ENCODE results near the gene SOCS6. TPM values are rescaled to one million over a fixed set of nuclear protein-coding genes. Genes with fewer than 3 reads are reported as not detected.
A peak's percentile ranks its signal among the peaks of the same experiment; 100 is the strongest.
"Not testable (repeated sequence)": the region's sequence is repeated elsewhere in the genome, so short reads cannot be mapped to it uniquely, and the experiment has no call there.

Gene SOCS6
- polyA plus RNA-seq, 4 donors: 10.3 to 42.6 (median 13.2) TPM

DNA sequence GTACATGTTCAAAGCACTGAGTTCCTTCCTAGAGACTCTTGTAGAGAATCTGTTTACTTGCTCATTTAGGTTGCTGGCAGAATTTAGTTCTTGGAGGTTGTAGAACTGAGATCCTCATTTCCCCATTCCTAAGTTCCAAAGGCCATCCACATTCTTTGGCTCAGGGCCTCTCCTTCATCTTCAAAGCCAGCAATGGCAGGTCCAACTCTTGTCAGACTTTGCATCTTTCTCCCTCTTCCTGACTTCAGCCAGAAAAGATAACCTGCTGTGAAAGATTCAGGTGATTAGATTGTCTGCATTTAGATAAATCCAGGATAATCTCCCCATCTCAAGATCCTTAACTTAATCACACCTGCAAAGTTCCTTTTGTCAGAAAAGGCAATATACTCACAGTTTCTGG is 51.1 kb downstream of the SOCS6 start:
- H3K4me1 ChIP-seq (ENCODE audit: control insufficient read depth in 3 of 3, insufficient read depth in 2 of 3, low read depth in 1 of 3, low read length in 2 of 3): no peaks in the 10 kb centered on the region
- H3K36me3 ChIP-seq (ENCODE audit: control insufficient read depth in 3 of 3, insufficient read depth in 2 of 3, low read depth in 1 of 3, low read length in 3 of 3): peaks cover 0 to 6% (median 2%) of the 10 kb centered on the region in 3 donors
- DNase-seq: peak in 1 of 2 donors; percentile 53
- FAIRE-seq: no peak
- H3K27me3 ChIP-seq (ENCODE audit: control insufficient read depth in 3 of 3, insufficient read depth in 3 of 3, low read length in 3 of 3): no peaks in the 10 kb centered on the region
- no peak overlapping the region for H3K4me3 ChIP-seq (ENCODE audit: low read depth in 1 of 3, low read length in 3 of 3)
- peaks cover 0 to 11% of the 10 kb centered on the region in 2 donors for H3K9me3 ChIP-seq (ENCODE audit: control insufficient read depth in 2 of 2, insufficient read depth in 1 of 2, low read depth in 1 of 2, low read length in 1 of 2)
- no peak overlapping the region for H3K27ac ChIP-seq (ENCODE audit: low read depth in 1 of 3, low read length in 2 of 3)

DNA sequence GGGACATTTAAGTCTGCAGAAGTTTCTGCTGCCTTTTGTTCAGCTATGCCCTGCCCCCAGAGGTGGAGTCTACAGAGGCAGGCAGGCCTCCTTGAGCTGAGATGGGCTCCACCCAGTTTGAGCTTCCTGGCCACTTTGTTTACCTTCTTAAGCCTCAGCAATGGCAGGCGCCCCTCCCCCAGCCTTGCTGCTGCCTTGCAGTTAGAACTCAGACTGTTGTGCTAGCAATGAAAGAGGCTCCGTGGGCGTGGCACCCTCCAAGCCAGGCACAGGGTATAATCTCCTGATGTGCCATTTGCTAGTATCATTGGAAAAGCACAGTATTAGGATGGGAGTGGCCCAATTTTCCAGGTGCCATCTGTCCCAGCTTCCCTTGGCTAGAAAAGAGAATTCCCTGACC is 59.6 kb downstream of the SOCS6 start:
- not testable (repeated sequence) for H3K4me1 ChIP-seq (ENCODE audit: control insufficient read depth in 3 of 3, insufficient read depth in 2 of 3, low read depth in 1 of 3, low read length in 2 of 3); H3K27me3 ChIP-seq (ENCODE audit: control insufficient read depth in 3 of 3, insufficient read depth in 3 of 3, low read length in 3 of 3); H3K27ac ChIP-seq (ENCODE audit: low read depth in 1 of 3, low read length in 2 of 3); FAIRE-seq; H3K9me3 ChIP-seq (ENCODE audit: control insufficient read depth in 2 of 2, insufficient read depth in 1 of 2, low read depth in 1 of 2, low read length in 1 of 2); H3K4me3 ChIP-seq (ENCODE audit: low read depth in 1 of 3, low read length in 3 of 3)
- WGBS, 3 donors: 80 to 90% (median 80%) methylated on average over 3 of the region's 3 CpGs
- peak in 1 of 2 donors; percentile 43 for DNase-seq
- H3K36me3 ChIP-seq (ENCODE audit: control insufficient read depth in 3 of 3, insufficient read depth in 2 of 3, low read depth in 1 of 3, low read length in 3 of 3): peaks cover 2 to 20% (median 6%) of the 10 kb centered on the region in 3 donors

DNA sequence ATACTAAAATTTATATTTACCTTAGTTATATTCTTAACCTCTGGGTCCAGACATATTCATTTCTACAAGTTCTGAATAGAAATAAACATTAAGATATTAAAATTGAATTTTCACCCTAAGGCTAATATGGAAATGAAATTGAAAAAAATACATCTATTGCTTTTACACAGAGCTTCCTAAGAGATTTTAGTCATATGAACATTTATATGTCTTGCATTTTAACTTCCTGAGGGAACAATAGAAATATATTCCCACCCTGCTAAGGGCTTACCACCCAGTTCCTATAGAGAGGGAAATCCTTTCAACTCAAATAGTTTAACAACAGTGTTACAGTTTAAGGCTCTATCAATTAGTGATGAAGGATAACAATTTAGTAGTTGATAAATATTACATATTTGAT is 60.5 kb downstream of the SOCS6 start:
- Histone ChIP-seq H3K4me3 (ENCODE audit: low read depth in 1 of 3, low read length in 3 of 3) (no peak overlapping the region), H3K27me3 (ENCODE audit: control insufficient read depth in 3 of 3, insufficient read depth in 3 of 3, low read length in 3 of 3) (no peaks in the 10 kb centered on the region), H3K36me3 (ENCODE audit: control insufficient read depth in 3 of 3, insufficient read depth in 2 of 3, low read depth in 1 of 3, low read length in 3 of 3) (peaks cover 2 to 20% (median 6%) of the 10 kb centered on the region in 3 donors), H3K9me3 (ENCODE audit: control insufficient read depth in 2 of 2, insufficient read depth in 1 of 2, low read depth in 1 of 2, low read length in 1 of 2) (peaks cover 0 to 6% of the 10 kb centered on the region in 2 donors), H3K27ac (ENCODE audit: low read depth in 1 of 3, low read length in 2 of 3) (no peak overlapping the region), H3K4me1 (ENCODE audit: control insufficient read depth in 3 of 3, insufficient read depth in 2 of 3, low read depth in 1 of 3, low read length in 2 of 3) (no peaks in the 10 kb centered on the region)
- no peak for FAIRE-seq
- DNase-seq: no peak

DNA sequence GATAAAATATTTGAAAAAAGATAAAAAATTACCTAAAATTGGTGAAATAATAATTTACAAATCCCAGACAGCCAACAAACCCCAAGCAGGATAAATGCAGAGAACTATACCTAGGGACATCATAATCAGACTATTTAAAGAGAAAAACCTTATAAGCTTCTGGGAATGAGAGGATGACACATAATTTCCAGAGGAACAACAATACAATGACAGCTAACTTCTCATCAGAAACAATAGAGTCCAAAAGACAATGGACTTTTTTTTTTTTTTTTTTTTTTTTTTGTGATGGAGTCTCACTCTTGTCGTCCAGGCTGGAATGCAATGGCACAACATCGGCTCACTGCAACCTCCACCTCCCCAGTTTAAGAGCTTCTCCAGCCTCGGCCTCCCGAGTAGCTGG is 65.2 kb downstream of the SOCS6 start:
- DNase-seq: no peak
- Histone ChIP-seq H3K36me3 (ENCODE audit: control insufficient read depth in 3 of 3, insufficient read depth in 2 of 3, low read depth in 1 of 3, low read length in 3 of 3) (peaks cover 2 to 12% (median 6%) of the 10 kb centered on the region in 3 donors), H3K27ac (ENCODE audit: low read depth in 1 of 3, low read length in 2 of 3) (no peak overlapping the region), H3K9me3 (ENCODE audit: control insufficient read depth in 2 of 2, insufficient read depth in 1 of 2, low read depth in 1 of 2, low read length in 1 of 2) (peaks cover 0 to 5% of the 10 kb centered on the region in 2 donors), H3K4me1 (ENCODE audit: control insufficient read depth in 3 of 3, insufficient read depth in 2 of 3, low read depth in 1 of 3, low read length in 2 of 3) (no peaks in the 10 kb centered on the region), H3K27me3 (ENCODE audit: control insufficient read depth in 3 of 3, insufficient read depth in 3 of 3, low read length in 3 of 3) (no peaks in the 10 kb centered on the region), H3K4me3 (ENCODE audit: low read depth in 1 of 3, low read length in 3 of 3) (no peak overlapping the region)
- 88 to 94% (median 94%) methylated on average over 4 of the region's 4 CpGs for WGBS, 3 donors
- FAIRE-seq: no peak

DNA sequence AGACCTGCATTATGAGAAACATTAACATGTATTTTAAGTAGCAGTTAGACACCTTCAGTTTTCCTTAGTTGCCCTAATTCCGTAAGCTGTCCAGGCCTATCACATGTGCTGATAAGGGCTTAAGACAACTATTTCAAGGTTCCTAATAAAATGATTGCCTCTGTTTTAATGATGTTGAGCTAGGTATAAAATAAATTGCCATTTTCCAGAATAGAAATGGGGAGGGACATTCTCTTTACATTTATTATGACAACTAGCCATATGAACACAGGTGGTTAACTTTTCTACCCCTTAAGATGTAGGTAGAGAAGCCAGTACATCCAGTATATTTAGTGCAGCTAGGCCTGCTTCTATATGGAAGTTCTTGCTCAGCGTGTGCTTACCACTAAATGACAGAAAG is 65.9 kb downstream of the SOCS6 start:
- no peak for DNase-seq
- Histone ChIP-seq H3K27ac (ENCODE audit: low read depth in 1 of 3, low read length in 2 of 3) (no peak overlapping the region), H3K4me3 (ENCODE audit: low read depth in 1 of 3, low read length in 3 of 3) (no peak overlapping the region), H3K36me3 (ENCODE audit: control insufficient read depth in 3 of 3, insufficient read depth in 2 of 3, low read depth in 1 of 3, low read length in 3 of 3) (peaks cover 2 to 12% (median 6%) of the 10 kb centered on the region in 3 donors), H3K4me1 (ENCODE audit: control insufficient read depth in 3 of 3, insufficient read depth in 2 of 3, low read depth in 1 of 3, low read length in 2 of 3) (no peaks in the 10 kb centered on the region), H3K9me3 (ENCODE audit: control insufficient read depth in 2 of 2, insufficient read depth in 1 of 2, low read depth in 1 of 2, low read length in 1 of 2) (peaks cover 0 to 5% of the 10 kb centered on the region in 2 donors), H3K27me3 (ENCODE audit: control insufficient read depth in 3 of 3, insufficient read depth in 3 of 3, low read length in 3 of 3) (no peaks in the 10 kb centered on the region)
- FAIRE-seq: no peak
- WGBS, 3 donors: 92 to 95% (median 95%) methylated on average over 2 of the region's 2 CpGs

DNA sequence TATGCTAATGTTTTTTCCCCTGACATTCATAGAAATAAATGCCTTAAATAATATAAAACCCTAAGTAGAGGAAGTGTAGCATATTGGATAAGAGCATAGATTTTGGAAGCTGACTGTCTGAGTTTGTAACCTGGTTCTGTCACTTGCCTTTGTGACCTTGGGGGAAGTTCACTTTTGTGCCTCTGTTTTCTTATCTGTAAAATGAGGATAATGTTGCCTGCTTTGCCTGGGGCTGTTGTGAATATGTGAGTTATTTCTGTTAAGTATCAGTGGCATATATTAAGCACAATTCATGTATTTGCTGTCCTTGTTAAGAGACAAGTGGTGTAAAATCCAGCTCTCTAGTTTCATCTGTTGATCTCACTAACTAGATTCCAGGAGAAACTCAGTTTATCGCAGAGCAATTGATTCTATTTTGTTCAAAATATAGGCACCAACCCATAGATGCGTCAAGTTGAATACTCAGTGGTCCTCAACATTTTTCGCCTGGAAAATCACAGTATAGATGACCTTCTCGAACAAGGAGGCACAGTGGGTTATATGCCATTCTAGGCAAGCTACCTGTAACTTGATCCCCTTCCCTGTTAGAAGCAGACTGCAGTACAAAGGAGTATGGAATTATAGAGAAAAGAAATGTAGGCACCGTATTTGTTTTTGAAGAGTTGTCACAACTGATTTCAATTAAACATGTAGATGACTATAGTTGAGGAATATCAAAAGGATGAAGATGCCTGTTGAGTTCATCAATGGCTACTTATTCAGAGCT is 67.0 kb downstream of the SOCS6 start:
- Histone ChIP-seq H3K4me3 (ENCODE audit: low read depth in 1 of 3, low read length in 3 of 3) (no peak overlapping the region), H3K27me3 (ENCODE audit: control insufficient read depth in 3 of 3, insufficient read depth in 3 of 3, low read length in 3 of 3) (no peaks in the 10 kb centered on the region), H3K4me1 (ENCODE audit: control insufficient read depth in 3 of 3, insufficient read depth in 2 of 3, low read depth in 1 of 3, low read length in 2 of 3) (no peaks in the 10 kb centered on the region), H3K9me3 (ENCODE audit: control insufficient read depth in 2 of 2, insufficient read depth in 1 of 2, low read depth in 1 of 2, low read length in 1 of 2) (peaks cover 0 to 5% of the 10 kb centered on the region in 2 donors), H3K27ac (ENCODE audit: low read depth in 1 of 3, low read length in 2 of 3) (no peak overlapping the region), H3K36me3 (ENCODE audit: control insufficient read depth in 3 of 3, insufficient read depth in 2 of 3, low read depth in 1 of 3, low read length in 3 of 3) (peaks cover 2 to 11% (median 6%) of the 10 kb centered on the region in 3 donors)
- DNase-seq (no peak), FAIRE-seq (no peak)
- WGBS, 3 donors: 87 to 91% (median 90%) methylated on average over 5 of the region's 5 CpGs

DNA sequence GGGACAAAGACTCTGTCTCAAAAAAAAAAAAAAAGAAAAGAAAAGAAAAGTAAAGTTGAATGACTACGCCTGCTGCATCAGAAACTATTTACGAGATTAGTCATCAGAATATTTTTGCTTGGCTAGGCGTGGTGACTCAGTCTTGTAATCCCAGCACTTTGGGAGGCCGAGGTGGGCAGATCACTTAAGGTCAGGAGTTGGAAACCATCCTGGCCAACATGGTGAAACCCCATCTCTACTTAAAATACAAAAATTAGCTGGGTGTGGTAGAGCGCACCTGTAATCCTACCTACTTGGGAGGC is 69.2 kb downstream of the SOCS6 start:
- WGBS, 3 donors: 63 to 82% (median 66%) methylated on average over 5 of the region's 5 CpGs
- not testable (repeated sequence) for H3K4me3 ChIP-seq (ENCODE audit: low read depth in 1 of 3, low read length in 3 of 3); H3K4me1 ChIP-seq (ENCODE audit: control insufficient read depth in 3 of 3, insufficient read depth in 2 of 3, low read depth in 1 of 3, low read length in 2 of 3); H3K27me3 ChIP-seq (ENCODE audit: control insufficient read depth in 3 of 3, insufficient read depth in 3 of 3, low read length in 3 of 3); H3K9me3 ChIP-seq (ENCODE audit: control insufficient read depth in 2 of 2, insufficient read depth in 1 of 2, low read depth in 1 of 2, low read length in 1 of 2); H3K27ac ChIP-seq (ENCODE audit: low read depth in 1 of 3, low read length in 2 of 3); FAIRE-seq; H3K36me3 ChIP-seq (ENCODE audit: control insufficient read depth in 3 of 3, insufficient read depth in 2 of 3, low read depth in 1 of 3, low read length in 3 of 3)
- peak in 1 of 2 donors; percentile 49 for DNase-seq

DNA sequence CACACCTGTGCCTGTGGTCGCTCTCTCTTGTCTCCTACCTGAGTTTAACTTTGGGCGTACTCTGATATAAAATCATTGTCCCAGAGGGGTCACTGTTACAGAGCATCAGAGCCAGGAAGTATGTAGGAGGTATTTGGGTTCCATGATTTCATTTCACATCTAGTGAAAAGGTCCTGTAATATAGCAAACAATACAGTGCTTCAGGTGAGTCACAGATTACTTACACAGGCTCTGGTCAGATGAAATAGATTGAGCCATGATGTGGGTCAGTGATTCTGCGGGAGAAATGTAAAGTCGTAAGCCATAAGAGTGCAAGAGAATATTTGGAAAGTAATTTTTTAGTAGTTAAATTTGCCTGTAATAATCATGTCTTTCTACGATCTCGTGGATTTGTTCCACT is 70.2 kb downstream of the SOCS6 start:
- no peak for DNase-seq
- no peaks in the 10 kb centered on the region for H3K36me3 ChIP-seq (ENCODE audit: control insufficient read depth in 3 of 3, insufficient read depth in 2 of 3, low read depth in 1 of 3, low read length in 3 of 3)
- 93 to 95% (median 93%) methylated on average over 6 of the region's 6 CpGs for WGBS, 3 donors
- H3K27me3 ChIP-seq (ENCODE audit: control insufficient read depth in 3 of 3, insufficient read depth in 3 of 3, low read length in 3 of 3): no peaks in the 10 kb centered on the region
- no peak for FAIRE-seq
- H3K27ac ChIP-seq (ENCODE audit: low read depth in 1 of 3, low read length in 2 of 3): no peak overlapping the region
- H3K4me3 ChIP-seq (ENCODE audit: low read depth in 1 of 3, low read length in 3 of 3): no peak overlapping the region
- H3K9me3 ChIP-seq (ENCODE audit: control insufficient read depth in 2 of 2, insufficient read depth in 1 of 2, low read depth in 1 of 2, low read length in 1 of 2): peaks cover 0 to 5% of the 10 kb centered on the region in 2 donors
- H3K4me1 ChIP-seq (ENCODE audit: control insufficient read depth in 3 of 3, insufficient read depth in 2 of 3, low read depth in 1 of 3, low read length in 2 of 3): peaks cover 0 to 6% (median 5%) of the 10 kb centered on the region in 3 donors

DNA sequence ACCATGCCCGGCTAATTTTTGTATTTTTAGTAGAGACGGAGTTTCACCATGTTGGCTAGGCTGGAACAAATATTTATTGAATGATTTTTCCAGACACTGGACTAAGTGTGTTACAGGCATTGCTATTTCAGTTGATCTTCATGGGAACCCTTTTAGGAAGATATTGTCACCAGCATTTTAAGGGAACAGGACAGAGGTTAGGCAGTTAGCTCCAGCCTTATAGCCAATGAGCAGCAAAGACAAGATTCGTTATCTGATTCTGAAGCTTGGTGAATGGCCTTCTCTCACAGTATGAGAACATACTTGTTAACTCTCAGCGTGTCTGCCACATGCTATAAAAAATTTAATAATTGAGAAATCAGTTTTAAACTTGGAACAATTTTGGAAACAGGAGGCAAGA is 73.4 kb downstream of the SOCS6 start:
- Histone ChIP-seq H3K4me1 (ENCODE audit: control insufficient read depth in 3 of 3, insufficient read depth in 2 of 3, low read depth in 1 of 3, low read length in 2 of 3) (peaks cover 0 to 18% (median 5%) of the 10 kb centered on the region in 3 donors), H3K27ac (ENCODE audit: low read depth in 1 of 3, low read length in 2 of 3) (no peak overlapping the region), H3K36me3 (ENCODE audit: control insufficient read depth in 3 of 3, insufficient read depth in 2 of 3, low read depth in 1 of 3, low read length in 3 of 3) (no peaks in the 10 kb centered on the region), H3K4me3 (ENCODE audit: low read depth in 1 of 3, low read length in 3 of 3) (no peak overlapping the region), H3K27me3 (ENCODE audit: control insufficient read depth in 3 of 3, insufficient read depth in 3 of 3, low read length in 3 of 3) (no peaks in the 10 kb centered on the region), H3K9me3 (ENCODE audit: control insufficient read depth in 2 of 2, insufficient read depth in 1 of 2, low read depth in 1 of 2, low read length in 1 of 2) (peaks cover 0 to 2% of the 10 kb centered on the region in 2 donors)
- WGBS, 3 donors: 89 to 91% (median 89%) methylated on average over 4 of the region's 4 CpGs
- DNase-seq (no peak), FAIRE-seq (no peak)

All from small intestine (tissue), 7 donors.